Measurements from ENCODE around the gene GPR137B. TPM values are rescaled to one million over a fixed set of nuclear protein-coding genes. Genes with fewer than 3 reads are reported as not detected.

The GPR137B gene
- total and polyA plus RNA-seq, 9 of the 15 experiments (the other 6 are each of a cell fraction or from before 2014, with no cell fraction given), result 0.04 to 1.0 (median 0.62) TPM

DNA sequence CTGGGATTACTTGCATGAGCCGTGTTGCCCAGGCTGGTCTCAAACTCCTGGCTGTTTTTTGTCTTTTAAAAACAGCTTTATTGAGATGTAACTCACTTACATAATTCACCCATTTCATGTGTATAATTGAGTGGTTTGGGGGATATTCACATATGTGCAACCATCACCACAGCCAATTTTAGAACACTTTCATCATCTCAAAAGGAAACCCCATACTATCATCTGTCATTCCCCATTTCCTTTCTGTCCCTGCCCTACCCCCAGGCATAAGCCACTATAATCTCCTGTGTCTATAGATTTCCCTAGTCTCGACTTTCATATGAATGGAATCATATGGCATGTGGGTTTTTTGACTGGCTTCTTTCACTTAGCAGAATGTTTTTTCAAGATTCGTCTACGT lies 43.3 kb downstream of the GPR137B start:
- no peak for FAIRE-seq
- Histone ChIP-seq H3K36me3 (ENCODE audit: control insufficient read depth, insufficient read depth, low read length) (no peaks in the 10 kb centered on the region), H4K20me1 (replicated peaks; ENCODE audit: control insufficient read depth, insufficient read depth, low read length) (no peaks in the 10 kb centered on the region), H3K79me2 (ENCODE audit: control insufficient read depth, insufficient read depth, low read length) (no peaks in the 10 kb centered on the region), H3K27me3 (ENCODE audit: control insufficient read depth in 2 of 2, insufficient read depth in 2 of 2, low read length in 2 of 2) (peaks cover 0 to 12% of the 10 kb centered on the region in 2 experiments; a peak in 4 of 5 replicates), H3K9ac (ENCODE audit: insufficient read depth in 1 of 2, low read depth in 2 of 2, low read length in 2 of 2) (no peak overlapping the region), H3K27ac (ENCODE audit: extremely low read depth, low read depth, low read length) (no peak overlapping the region), H3K4me1 (replicated peaks in 1 of 2; ENCODE audit: control insufficient read depth in 2 of 2, insufficient read depth in 2 of 2, low read length in 2 of 2) (no peaks in the 10 kb centered on the region), H3K4me3 (no peak overlapping the region), H3K4me2 (ENCODE audit: insufficient read depth, low read length) (no peak overlapping the region), H2AFZ (ENCODE audit: low read depth, low read length) (no peak overlapping the region), H3K9me1 (ENCODE audit: control insufficient read depth, insufficient read depth, low read length) (no peaks in the 10 kb centered on the region), H3K9me3 (replicated peaks; ENCODE audit: control insufficient read depth, insufficient read depth, low read depth, low read length) (no peaks in the 10 kb centered on the region)
- in situ Hi-C loops (cut with MboI) (no loop called here), intact Hi-C loops (cut with micrococcal nuclease) (no loop called here)
- POLR2A ChIA-PET, result no interaction called here
- WGBS (ENCODE audit: insufficient coverage, low coverage, missing lambda C conversion rate), result 6% methylated on average over 4 of the region's 4 CpGs
- TF ChIP-seq POLR3G (IDR thresholded peaks at IDR 0.05; ENCODE audit: extremely low read depth, insufficient read length, insufficient replicate concordance) (no peak), MBD2 (IDR thresholded peaks at IDR 0.05; ENCODE audit: borderline replicate concordance, low read depth) (no peak), TEAD2 (tag; IDR thresholded peaks at IDR 0.05) (no peak), CHD4 (IDR thresholded peaks at IDR 0.05; ENCODE audit: insufficient read depth, insufficient replicate concordance, low read depth, low read length, poor library complexity, severe bottlenecking) (no peak), PTBP1 (IDR thresholded peaks at IDR 0.05; ENCODE audit: low read depth, low read length) (no peak), TAF7 (tag; IDR thresholded peaks at IDR 0.05) (no peak), ZNF133 (CRISPR knock-in tag; IDR thresholded peaks at IDR 0.05) (no peak), PHB2 (IDR thresholded peaks at IDR 0.05; ENCODE audit: low read depth) (no peak), LARP7 (IDR thresholded peaks at IDR 0.05) (no peak), ZNF431 (CRISPR knock-in tag; IDR thresholded peaks at IDR 0.05) (no peak), PML (IDR thresholded peaks at IDR 0.05; ENCODE audit: low read length) (no peak), SIN3A (IDR thresholded peaks at IDR 0.05; ENCODE audit: borderline replicate concordance in 2 of 2, control insufficient read depth in 1 of 2, low read depth in 2 of 2, low read length in 2 of 2) (no peak), ETV1 (tag; conservative IDR thresholded peaks at IDR 0.05; ENCODE audit: low read depth) (no peak), FOXJ2 (tag; IDR thresholded peaks at IDR 0.05) (no peak), SAFB (IDR thresholded peaks at IDR 0.05; ENCODE audit: borderline replicate concordance, low read depth, low read length) (no peak)
- TF ChIP-seq, protein P1, sequence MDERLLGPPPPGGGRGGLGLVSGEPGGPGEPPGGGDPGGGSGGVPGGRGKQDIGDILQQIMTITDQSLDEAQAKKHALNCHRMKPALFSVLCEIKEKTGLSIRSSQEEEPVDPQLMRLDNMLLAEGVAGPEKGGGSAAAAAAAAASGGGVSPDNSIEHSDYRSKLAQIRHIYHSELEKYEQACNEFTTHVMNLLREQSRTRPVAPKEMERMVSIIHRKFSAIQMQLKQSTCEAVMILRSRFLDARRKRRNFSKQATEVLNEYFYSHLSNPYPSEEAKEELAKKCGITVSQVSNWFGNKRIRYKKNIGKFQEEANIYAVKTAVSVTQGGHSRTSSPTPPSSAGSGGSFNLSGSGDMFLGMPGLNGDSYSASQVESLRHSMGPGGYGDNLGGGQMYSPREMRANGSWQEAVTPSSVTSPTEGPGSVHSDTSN (CRISPR knock-in tag; IDR thresholded peaks at IDR 0.05; ENCODE audit: low read depth), result no peak
- TF ChIP-seq, protein P1 (tag; conservative IDR thresholded peaks at IDR 0.05; ENCODE audit: low read depth), result no peak
- TF ChIP-seq, protein P2, sequence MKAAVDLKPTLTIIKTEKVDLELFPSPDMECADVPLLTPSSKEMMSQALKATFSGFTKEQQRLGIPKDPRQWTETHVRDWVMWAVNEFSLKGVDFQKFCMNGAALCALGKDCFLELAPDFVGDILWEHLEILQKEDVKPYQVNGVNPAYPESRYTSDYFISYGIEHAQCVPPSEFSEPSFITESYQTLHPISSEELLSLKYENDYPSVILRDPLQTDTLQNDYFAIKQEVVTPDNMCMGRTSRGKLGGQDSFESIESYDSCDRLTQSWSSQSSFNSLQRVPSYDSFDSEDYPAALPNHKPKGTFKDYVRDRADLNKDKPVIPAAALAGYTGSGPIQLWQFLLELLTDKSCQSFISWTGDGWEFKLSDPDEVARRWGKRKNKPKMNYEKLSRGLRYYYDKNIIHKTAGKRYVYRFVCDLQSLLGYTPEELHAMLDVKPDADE (conservative IDR thresholded peaks at IDR 0.05; ENCODE audit: control insufficient read depth, low read depth, low read length), result no peak
- TF ChIP-seq, protein P3, sequence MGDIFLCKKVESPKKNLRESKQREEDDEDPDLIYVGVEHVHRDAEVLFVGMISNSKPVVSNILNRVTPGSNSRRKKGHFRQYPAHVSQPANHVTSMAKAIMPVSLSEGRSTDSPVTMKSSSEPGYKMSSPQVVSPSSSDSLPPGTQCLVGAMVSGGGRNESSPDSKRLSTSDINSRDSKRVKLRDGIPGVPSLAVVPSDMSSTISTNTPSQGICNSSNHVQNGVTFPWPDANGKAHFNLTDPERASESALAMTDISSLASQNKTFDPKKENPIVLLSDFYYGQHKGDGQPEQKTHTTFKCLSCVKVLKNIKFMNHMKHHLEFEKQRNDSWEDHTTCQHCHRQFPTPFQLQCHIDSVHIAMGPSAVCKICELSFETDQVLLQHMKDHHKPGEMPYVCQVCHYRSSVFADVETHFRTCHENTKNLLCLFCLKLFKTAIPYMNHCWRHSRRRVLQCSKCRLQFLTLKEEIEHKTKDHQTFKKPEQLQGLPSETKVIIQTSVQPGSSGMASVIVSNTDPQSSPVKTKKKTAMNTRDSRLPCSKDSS (IDR thresholded peaks at IDR 0.05; ENCODE audit: low read depth, partially characterized antibody), result no peak
- no peak for ATAC-seq
- DNase-seq (ENCODE audit: extremely low read depth in 1 of 4, low spot score in 3 of 4), result no peak
- CTCF ChIA-PET (ENCODE audit: low intra/inter-chr PET ratio), result no interaction called here
- BruUV-seq (replicated peaks), result no TSS peak

All from K562 (cell line).